Stimulated activated CD4-positive, alpha-beta T cell treated with anti-CD3 and anti-CD28 coated beads, Interleukin-4, amount 100 ng/mL, for 4 hours (primary cell): ENCODE measurements around the gene SUGT1.
"Not testable (repeated sequence)": the region's sequence is repeated elsewhere in the genome, so short reads cannot be mapped to it uniquely, and the experiment has no call there.

Source experiments
- DNase-seq, 2 experiments: peaks; one replicate each; pipeline ENCODE4 v3.0.0-alpha.2; 2020

Gene SUGT1

GRCh38 chr13:52670726-52671125 lies 18.1 kb downstream of the SUGT1 start:
- no peak for DNase-seq

GRCh38 chr13:52673465-52673864 lies 20.8 kb downstream of the SUGT1 start:
- no peak for DNase-seq

GRCh38 chr13:52677823-52678222 lies 25.2 kb downstream of the SUGT1 start:
- DNase-seq: no peak

- DNase-seq: not testable (repeated sequence)
Measured at GRCh38 chr13:52685806-52686205, 33.2 kb downstream of the SUGT1 start.

- DNase-seq: no peak
Measured at GRCh38 chr13:52686376-52686775, 33.7 kb downstream of the SUGT1 start.

- DNase-seq: no peak
Measured at GRCh38 chr13:52695856-52696255, 43.2 kb downstream of the SUGT1 start.

- no peak for DNase-seq
Measured at GRCh38 chr13:52696566-52696965, 43.9 kb downstream of the SUGT1 start.

- DNase-seq: no peak
Measured at GRCh38 chr13:52701728-52702465, 49.3 kb downstream of the SUGT1 start.

GRCh38 chr13:52703482-52703881 lies 50.8 kb downstream of the SUGT1 start:
- DNase-seq: no peak

GRCh38 chr13:52706081-52706480 lies 53.4 kb downstream of the SUGT1 start:
- no peak for DNase-seq

- DNase-seq: no peak
Measured at GRCh38 chr13:52707375-52707774, 54.7 kb downstream of the SUGT1 start.

- not testable (repeated sequence) for DNase-seq
Measured at GRCh38 chr13:52708266-52708665, 55.6 kb downstream of the SUGT1 start.

- no peak for DNase-seq
Measured at GRCh38 chr13:52711286-52711685, 58.6 kb downstream of the SUGT1 start.

- DNase-seq: no peak
Measured at GRCh38 chr13:52712385-52712784, 59.7 kb downstream of the SUGT1 start.

- DNase-seq: no peak
Measured at GRCh38 chr13:52713894-52714293, 61.3 kb downstream of the SUGT1 start.

- DNase-seq: not testable (repeated sequence)
Measured at GRCh38 chr13:52720904-52721303, 68.3 kb downstream of the SUGT1 start.

- not testable (repeated sequence) for DNase-seq
Measured at GRCh38 chr13:52721356-52721755, 68.7 kb downstream of the SUGT1 start.

GRCh38 chr13:52723181-52723580 lies 70.5 kb downstream of the SUGT1 start:
- no peak for DNase-seq

- DNase-seq: no peak
Measured at GRCh38 chr13:52725302-52725701, 72.7 kb downstream of the SUGT1 start.

- DNase-seq: no peak
Measured at GRCh38 chr13:52726258-52726657, 73.6 kb downstream of the SUGT1 start.

- DNase-seq: no peak
Measured at GRCh38 chr13:52734075-52734623, 81.5 kb downstream of the SUGT1 start.

- DNase-seq: no peak
Measured at GRCh38 chr13:52736891-52737290, 84.3 kb downstream of the SUGT1 start.

GRCh38 chr13:52737451-52737850 lies 84.8 kb downstream of the SUGT1 start:
- DNase-seq: no peak

- no peak for DNase-seq
Measured at GRCh38 chr13:52737965-52738364, 85.3 kb downstream of the SUGT1 start.
